ENCODE results near the gene CCDC39.
"Not testable (repeated sequence)": the region's sequence is repeated elsewhere in the genome, so short reads cannot be mapped to it uniquely, and the experiment has no call there.

Gene CCDC39

GRCh38 chr3:180626844-180627243, 52.4 kb downstream of the CCDC39 start:
- no peak for DNase-seq (ENCODE audit: low read depth in 2 of 3, low spot score in 1 of 3)

DNA sequence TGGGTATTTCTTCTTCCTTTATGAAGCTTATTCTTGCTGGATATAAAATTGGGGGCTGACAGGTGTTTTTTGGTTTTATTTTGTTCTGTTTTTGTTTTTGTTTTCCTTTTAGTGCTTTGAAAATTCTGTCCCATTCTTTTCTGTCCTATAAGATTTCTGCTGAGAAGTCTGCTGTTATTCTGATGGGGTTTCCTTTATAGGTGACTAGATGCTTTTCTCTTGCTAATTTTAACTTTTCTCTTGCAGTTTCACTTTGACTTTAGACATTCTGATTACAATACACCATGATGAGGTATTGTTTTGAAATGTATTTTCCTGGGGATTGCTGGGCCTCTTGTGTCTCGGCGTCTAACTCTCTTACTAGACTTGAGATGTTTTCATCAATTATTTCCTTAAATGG, 54.6 kb downstream of the CCDC39 start:
- DNase-seq (ENCODE audit: low read depth in 2 of 3, low spot score in 1 of 3) = no peak

DNA sequence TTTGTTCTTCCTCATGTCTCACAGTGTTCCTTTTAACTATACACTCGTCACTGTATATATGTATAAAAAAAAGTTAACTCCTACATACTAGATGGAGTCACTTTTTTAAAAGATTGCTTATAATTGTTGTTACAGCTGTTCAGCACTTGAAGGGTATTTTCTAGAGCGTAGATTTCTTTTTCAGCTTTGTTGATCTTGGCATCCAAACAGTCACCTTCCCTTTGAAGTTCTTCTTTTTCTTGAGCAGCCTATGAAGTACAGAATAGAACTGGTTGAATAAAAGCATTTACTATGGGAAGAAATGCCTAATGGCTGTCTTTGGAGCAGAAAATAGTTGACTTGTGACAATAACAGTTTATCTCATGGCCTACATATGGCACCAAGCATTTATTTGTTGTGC, 59.6 kb downstream of the CCDC39 start:
- DNase-seq (ENCODE audit: low read depth in 2 of 3, low spot score in 1 of 3) = no peak

- not testable (repeated sequence) for DNase-seq (ENCODE audit: low read depth in 2 of 3, low spot score in 1 of 3)
Measured at GRCh38 chr3:180618563-180618962, 60.7 kb downstream of the CCDC39 start.

- DNase-seq (ENCODE audit: low read depth in 2 of 3, low spot score in 1 of 3) = no peak
Measured at GRCh38 chr3:180617049-180617448, 62.2 kb downstream of the CCDC39 start.

DNA sequence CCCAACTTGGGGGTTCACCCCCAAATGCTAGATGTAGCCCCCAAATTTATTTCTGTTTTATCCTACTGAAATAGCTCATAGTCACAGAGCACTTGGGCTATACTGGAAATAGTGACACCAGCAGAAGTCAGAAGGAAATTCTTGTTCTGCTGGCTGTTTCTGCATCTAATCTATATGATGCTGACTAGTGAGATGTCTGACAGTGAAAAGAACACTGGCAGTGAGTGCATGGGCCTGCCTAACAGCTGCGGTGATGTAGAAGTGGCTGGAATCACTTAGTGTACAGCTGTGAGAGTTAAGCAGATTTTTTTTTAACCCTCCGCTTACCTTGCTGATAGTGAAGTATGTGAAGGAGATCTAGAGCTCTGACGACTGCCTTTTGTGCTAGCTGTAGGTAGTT, 63.3 kb downstream of the CCDC39 start:
- DNase-seq (ENCODE audit: low read depth in 2 of 3, low spot score in 1 of 3) = no peak

DNA sequence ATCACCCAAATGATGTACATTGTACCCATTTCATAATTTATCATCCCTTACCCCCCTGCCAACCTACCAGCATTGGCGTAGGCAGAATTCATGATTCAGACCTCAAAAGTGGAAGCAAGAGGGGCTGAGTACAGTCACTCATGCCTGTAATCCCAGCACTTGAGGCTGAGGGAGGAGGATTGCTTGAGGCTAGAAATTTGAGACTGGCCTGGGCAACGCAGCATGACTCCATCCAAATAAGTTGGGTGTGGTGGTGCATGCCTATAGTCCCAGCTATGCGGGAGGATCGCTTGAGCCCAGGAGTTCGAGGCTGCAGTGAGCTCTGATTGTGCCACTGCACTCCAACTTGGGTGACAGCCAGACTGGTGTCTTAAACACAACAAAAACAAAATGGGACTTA, 66.9 kb downstream of the CCDC39 start:
- DNase-seq (ENCODE audit: low read depth in 2 of 3, low spot score in 1 of 3) = no peak

- DNase-seq (ENCODE audit: low read depth in 2 of 3, low spot score in 1 of 3) = no peak
Measured at GRCh38 chr3:180611006-180611405, 68.3 kb downstream of the CCDC39 start.

DNA sequence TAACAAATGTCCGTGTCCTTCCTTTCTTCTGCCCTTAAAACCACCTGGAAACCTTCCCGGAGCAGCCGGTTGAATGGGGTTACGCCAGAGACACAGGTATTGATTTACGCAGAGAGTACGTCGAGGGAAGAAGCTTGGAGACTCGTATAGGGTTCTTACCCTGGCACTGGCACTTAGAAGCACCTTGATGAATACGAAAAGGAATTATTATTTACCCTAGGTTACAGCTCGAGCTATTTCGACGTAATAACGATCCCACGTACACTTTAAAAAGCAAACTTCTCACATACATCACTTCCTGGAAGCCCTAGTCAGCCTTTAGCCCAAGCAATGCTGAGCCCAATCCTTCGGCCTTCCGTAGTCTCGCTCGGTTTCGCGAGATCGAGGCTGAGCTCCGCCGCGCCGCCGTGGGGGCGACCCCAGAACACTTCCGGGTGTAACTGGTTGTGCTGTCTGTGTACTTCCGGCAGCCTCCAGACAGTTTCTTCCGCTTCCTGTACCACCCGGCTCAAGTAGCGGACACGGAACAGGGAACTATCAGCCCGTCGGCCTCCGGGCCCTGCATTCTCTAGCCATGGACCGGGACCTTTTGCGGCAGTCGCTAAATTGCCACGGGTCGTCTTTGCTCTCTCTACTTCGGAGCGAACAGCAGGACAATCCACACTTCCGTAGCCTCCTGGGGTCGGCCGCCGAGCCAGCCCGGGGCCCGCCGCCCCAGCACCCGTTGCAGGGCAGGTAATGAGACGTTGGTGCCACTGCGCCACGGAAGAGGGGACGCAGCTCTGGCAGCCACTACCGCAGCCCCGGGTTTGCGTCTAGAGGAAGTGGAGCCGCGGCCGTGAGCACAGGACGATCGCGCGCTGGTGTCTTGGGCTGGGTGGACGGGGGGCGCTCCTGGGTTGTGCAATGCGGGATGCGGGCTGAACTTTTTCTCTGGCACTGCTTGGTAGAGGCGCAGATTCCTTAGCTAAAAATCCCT, 77.3 kb downstream of the CCDC39 start, which contains the start of gene TTC14:
Gene TTC14 (plus strand): TSS at position 476 of the 979 bp plus-strand sequence. CDS start 99 bp downstream, at position 575.
- DNase-seq (ENCODE audit: low read depth in 2 of 3, low spot score in 1 of 3) = peak; percentile 88 to 92 (median 91)

- no peak for DNase-seq (ENCODE audit: low read depth in 2 of 3, low spot score in 1 of 3)
Measured at GRCh38 chr3:180600473-180600872, 78.8 kb downstream of the CCDC39 start.

GRCh38 chr3:180595559-180595935, 83.7 kb downstream of the CCDC39 start:
- DNase-seq (ENCODE audit: low read depth in 2 of 3, low spot score in 1 of 3) = no peak

- DNase-seq (ENCODE audit: low read depth in 2 of 3, low spot score in 1 of 3) = no peak
Measured at GRCh38 chr3:180594631-180595558, 84.4 kb downstream of the CCDC39 start.

DNA sequence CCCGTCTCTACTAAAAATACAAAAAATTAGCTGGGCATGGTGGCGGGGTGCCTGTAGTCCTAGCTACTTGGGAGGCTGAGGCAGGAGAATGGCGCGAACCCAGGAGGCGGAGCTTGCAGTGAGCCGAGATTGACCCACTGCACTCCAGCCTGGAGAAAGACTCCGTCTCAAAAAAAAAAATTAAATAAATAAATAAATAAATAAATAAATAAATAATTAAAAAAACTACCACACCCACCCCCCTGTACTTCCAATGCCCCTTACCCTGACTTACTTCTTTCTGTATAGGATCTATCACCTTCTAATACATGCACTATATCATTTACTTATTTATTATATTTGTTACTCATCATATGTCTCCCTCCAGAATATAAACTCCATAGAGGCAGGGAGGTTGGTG, 85.7 kb downstream of the CCDC39 start:
- not testable (repeated sequence) for DNase-seq (ENCODE audit: low read depth in 2 of 3, low spot score in 1 of 3)

DNA sequence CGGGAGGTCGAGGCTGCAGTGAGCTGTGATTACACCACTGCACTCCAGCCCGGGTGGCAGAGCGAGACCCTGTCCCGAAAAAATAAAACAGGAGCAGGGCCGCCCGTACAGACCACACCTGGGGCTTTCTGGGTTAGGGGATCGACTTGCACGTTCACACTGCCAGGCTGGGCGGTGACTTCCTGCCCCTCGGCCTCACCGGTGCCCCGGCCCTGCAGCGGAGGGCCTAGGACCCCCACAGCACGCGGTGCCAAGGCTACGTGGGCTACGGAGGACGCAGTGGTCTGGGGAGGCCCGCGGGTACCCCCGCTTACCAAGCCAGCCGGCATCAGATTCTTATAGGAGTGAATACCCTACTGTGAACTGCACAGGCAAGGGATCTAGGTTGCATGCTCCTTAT, 88.9 kb downstream of the CCDC39 start:
- no peak for DNase-seq (ENCODE audit: low read depth in 2 of 3, low spot score in 1 of 3)

DNA sequence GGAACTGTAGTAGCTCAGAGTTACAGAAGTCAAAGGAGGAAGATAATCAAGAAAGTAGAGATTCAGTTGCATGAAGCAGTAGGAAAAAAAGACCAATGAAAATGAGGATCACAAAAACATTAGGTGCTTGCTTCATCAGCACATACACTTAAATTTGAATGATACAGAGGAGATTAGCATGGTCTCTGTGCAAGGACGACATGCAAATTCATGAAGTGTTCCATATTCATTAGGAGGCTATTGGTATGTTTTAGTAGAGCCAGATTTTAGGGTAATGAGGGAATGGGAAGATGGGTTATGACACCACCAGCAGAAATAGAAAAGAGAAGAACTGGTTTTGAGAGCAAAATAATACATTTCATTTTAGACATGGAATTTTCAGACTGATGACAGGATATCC, 98.4 kb downstream of the CCDC39 start:
- DNase-seq (ENCODE audit: low read depth in 2 of 3, low spot score in 1 of 3) = no peak

- no peak for DNase-seq (ENCODE audit: low read depth in 2 of 3, low spot score in 1 of 3)
Measured at GRCh38 chr3:180575571-180575970, 103.7 kb downstream of the CCDC39 start.

DNA sequence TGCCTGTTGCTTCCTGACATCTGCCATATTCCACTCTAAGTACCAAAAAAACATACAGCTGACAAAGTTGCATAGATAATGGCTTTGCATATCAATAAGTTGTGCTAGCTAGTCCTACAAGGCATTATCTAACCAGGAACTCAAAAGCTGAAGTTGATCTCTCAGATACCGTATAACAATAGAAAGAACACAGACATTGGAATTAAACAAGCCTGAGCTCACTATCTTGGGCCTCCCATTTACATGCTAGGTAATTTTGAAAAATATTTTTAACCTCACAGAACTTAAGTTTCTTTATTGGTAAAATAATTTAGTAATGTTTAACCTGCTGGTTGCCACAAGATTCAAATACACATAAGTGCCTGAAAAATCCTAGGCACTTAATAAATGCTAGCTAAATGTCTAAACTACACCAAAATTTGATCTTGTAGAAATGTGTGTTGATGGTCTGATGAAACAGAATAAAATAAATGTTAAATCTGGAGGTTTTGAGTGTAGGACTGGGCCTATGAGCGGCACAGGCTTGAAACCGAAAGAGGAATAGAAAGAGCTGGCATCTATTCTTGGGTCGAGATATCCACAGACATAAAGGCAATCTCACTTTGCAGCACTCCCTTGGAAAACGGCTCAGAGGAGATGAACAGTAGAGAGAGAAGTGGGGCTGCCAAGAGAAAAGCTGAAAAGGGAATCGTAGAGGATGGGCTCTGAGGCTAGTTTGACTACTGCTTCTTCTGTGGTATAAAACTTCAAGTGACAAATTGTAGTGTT, 107.3 kb downstream of the CCDC39 start:
- DNase-seq (ENCODE audit: low read depth in 2 of 3, low spot score in 1 of 3) = no peak

- DNase-seq (ENCODE audit: low read depth in 2 of 3, low spot score in 1 of 3) = no peak
Measured at GRCh38 chr3:180570238-180570637, 109.1 kb downstream of the CCDC39 start.

GRCh38 chr3:180564676-180565075, 114.6 kb downstream of the CCDC39 start:
- DNase-seq (ENCODE audit: low read depth in 2 of 3, low spot score in 1 of 3) = no peak
